ENCODE results near the gene ZNF791. TPM values are rescaled to one million over a fixed set of nuclear protein-coding genes. Genes with fewer than 3 reads are reported as not detected.
A peak's percentile ranks its signal among the peaks of the same experiment; 100 is the strongest.

ZNF791 gene
- total RNA-seq, 1 experiment from 2014 or later: 26.0 TPM

- ChIA-PET CTCF (no interaction called here), POLR2A (ENCODE audit: low non-redundant PET) (interaction anchor here (0.7 kb wide), 1 partner anchor 37 kb away, joined by 3 read pairs; no protein-coding TSS in a partner anchor)
- TF ChIP-seq CTCF (conservative IDR thresholded peaks at IDR 0.05; ENCODE audit: low read depth, low read length) (no peak), EZH2 (IDR thresholded peaks at IDR 0.05; ENCODE audit: borderline replicate concordance, low read depth, low read length, poor library complexity, severe bottlenecking) (no peak)
- no peak for DNase-seq (ENCODE audit: low spot score)
- intact Hi-C loops (cut with micrococcal nuclease; ENCODE audit: unreplicated experiment): no loop called here
- no TSS peak for BruUV-seq (replicated peaks)
- no peak overlapping the region for H3K4me3 ChIP-seq (ENCODE audit: low read depth, low read length, poor library complexity, severe bottlenecking)
- peaks cover 69% of the 10 kb centered on the region for H3K36me3 ChIP-seq (ENCODE audit: insufficient read depth, low read length, poor library complexity, severe bottlenecking)
- H3K27me3 ChIP-seq (replicated peaks; ENCODE audit: insufficient read depth, low read depth, low read length, poor library complexity): no peaks in the 10 kb centered on the region
- no peak overlapping the region for H3K27ac ChIP-seq (ENCODE audit: low read depth, low read length, poor library complexity, severe bottlenecking)
- H3K4me1 ChIP-seq (ENCODE audit: insufficient read depth, low read length, poor library complexity, severe bottlenecking): no peaks in the 10 kb centered on the region
- peaks cover 36% of the 10 kb centered on the region for H3K9me3 ChIP-seq (ENCODE audit: low read depth, low read length, poor library complexity, severe bottlenecking)
These were observed 17.6 kb downstream of the ZNF791 start for GRCh38 chr19:12628040-12629022.

DNA sequence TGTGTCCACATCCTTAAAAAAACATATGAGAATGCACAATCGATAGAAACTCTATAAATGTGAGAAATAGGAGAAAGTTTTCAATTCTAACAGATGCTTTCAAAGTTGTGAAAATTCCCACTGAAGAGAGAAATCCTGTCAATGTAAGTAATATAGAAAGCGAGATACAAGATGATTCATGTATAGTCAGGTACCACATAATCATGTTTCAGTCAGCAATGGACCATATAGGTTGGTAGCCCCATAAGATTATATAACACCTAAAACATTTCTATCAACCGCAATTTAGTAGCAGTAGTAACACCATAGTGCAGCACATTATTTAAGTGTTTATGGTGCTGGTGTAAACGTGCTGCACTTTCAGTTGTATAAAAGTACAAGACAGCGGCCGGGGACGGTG, 18.5 kb downstream of the ZNF791 start:
- POLR2A ChIA-PET (ENCODE audit: low non-redundant PET): no interaction called here
- CTCF ChIA-PET: no interaction called here
- no peak overlapping the region for H3K4me3 ChIP-seq (ENCODE audit: low read depth, low read length, poor library complexity, severe bottlenecking)
- TF ChIP-seq EZH2 (IDR thresholded peaks at IDR 0.05; ENCODE audit: borderline replicate concordance, low read depth, low read length, poor library complexity, severe bottlenecking): no peak
- no peak for TF ChIP-seq CTCF (conservative IDR thresholded peaks at IDR 0.05; ENCODE audit: low read depth, low read length)
- no peaks in the 10 kb centered on the region for H3K27me3 ChIP-seq (replicated peaks; ENCODE audit: insufficient read depth, low read depth, low read length, poor library complexity)
- BruUV-seq (replicated peaks): TSS peak; percentile 39
- H3K27ac ChIP-seq (ENCODE audit: low read depth, low read length, poor library complexity, severe bottlenecking): no peak overlapping the region
- no peak for DNase-seq (ENCODE audit: low spot score)
- no peaks in the 10 kb centered on the region for H3K4me1 ChIP-seq (ENCODE audit: insufficient read depth, low read length, poor library complexity, severe bottlenecking)
- H3K9me3 ChIP-seq (ENCODE audit: low read depth, low read length, poor library complexity, severe bottlenecking): peaks cover 36% of the 10 kb centered on the region
- H3K36me3 ChIP-seq (ENCODE audit: insufficient read depth, low read length, poor library complexity, severe bottlenecking): peaks cover 62% of the 10 kb centered on the region
- intact Hi-C loops (cut with micrococcal nuclease; ENCODE audit: unreplicated experiment): no loop called here

DNA sequence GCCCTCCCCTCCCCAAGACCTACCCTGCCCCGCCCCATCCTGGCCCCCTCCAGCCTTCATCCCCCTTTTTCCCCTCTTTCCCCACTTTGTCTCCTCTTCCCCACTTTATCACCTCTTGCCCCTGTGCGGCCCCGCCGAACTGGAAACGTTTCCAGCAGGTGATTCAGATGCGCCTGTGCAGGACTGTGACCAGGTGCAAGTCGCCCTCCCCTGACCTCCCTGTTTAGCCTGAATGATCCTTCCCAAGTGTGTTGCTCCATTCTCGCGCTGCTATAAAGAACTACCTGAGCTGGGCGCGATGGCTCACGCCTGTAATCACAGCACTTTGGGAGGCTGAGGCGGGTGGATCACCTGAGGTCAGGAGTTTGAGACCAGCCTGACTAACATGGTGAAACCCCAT, 25.9 kb downstream of the ZNF791 start:
- no peaks in the 10 kb centered on the region for H3K27me3 ChIP-seq (replicated peaks; ENCODE audit: insufficient read depth, low read depth, low read length, poor library complexity)
- no peaks in the 10 kb centered on the region for H3K36me3 ChIP-seq (ENCODE audit: insufficient read depth, low read length, poor library complexity, severe bottlenecking)
- intact Hi-C loops (cut with micrococcal nuclease; ENCODE audit: unreplicated experiment): no loop called here
- ChIA-PET CTCF (no interaction called here), POLR2A (ENCODE audit: low non-redundant PET) (no interaction called here)
- TF ChIP-seq CTCF (conservative IDR thresholded peaks at IDR 0.05; ENCODE audit: low read depth, low read length) (no peak), EZH2 (IDR thresholded peaks at IDR 0.05; ENCODE audit: borderline replicate concordance, low read depth, low read length, poor library complexity, severe bottlenecking) (no peak)
- no peak overlapping the region for H3K27ac ChIP-seq (ENCODE audit: low read depth, low read length, poor library complexity, severe bottlenecking)
- no TSS peak for BruUV-seq (replicated peaks)
- H3K9me3 ChIP-seq (ENCODE audit: low read depth, low read length, poor library complexity, severe bottlenecking): no peaks in the 10 kb centered on the region
- DNase-seq (ENCODE audit: low spot score): no peak
- H3K4me3 ChIP-seq (ENCODE audit: low read depth, low read length, poor library complexity, severe bottlenecking): no peak overlapping the region
- no peaks in the 10 kb centered on the region for H3K4me1 ChIP-seq (ENCODE audit: insufficient read depth, low read length, poor library complexity, severe bottlenecking)

Data from A673 (cell line).